Tibial nerve (tissue), 3 donors: Measurements from ENCODE around the gene MDK.

Experiments used
- CTCF ChIP-seq, 5 experiments: fragments of 200-600 bp in 3 of 5; fragments of 450-650 bp in 2 of 5; sonication (generic) in 3 of 5; IDR thresholded peaks; one replicate each; pipeline ENCODE4 v1.5.1; 2016 to 2019; ENCODE audit warnings: antibody characterized with exemption in 5 of 5, mild to moderate bottlenecking in 3 of 5, moderate library complexity in 2 of 5
- POLR2A ChIP-seq, 2 donors: fragments of 450-650 bp; IDR thresholded peaks; one replicate each; pipeline ENCODE4 v1.6.1; 2017; ENCODE audit warnings: antibody characterized with exemption in 2 of 2, mild to moderate bottlenecking in 2 of 2, moderate library complexity in 2 of 2

DNA sequence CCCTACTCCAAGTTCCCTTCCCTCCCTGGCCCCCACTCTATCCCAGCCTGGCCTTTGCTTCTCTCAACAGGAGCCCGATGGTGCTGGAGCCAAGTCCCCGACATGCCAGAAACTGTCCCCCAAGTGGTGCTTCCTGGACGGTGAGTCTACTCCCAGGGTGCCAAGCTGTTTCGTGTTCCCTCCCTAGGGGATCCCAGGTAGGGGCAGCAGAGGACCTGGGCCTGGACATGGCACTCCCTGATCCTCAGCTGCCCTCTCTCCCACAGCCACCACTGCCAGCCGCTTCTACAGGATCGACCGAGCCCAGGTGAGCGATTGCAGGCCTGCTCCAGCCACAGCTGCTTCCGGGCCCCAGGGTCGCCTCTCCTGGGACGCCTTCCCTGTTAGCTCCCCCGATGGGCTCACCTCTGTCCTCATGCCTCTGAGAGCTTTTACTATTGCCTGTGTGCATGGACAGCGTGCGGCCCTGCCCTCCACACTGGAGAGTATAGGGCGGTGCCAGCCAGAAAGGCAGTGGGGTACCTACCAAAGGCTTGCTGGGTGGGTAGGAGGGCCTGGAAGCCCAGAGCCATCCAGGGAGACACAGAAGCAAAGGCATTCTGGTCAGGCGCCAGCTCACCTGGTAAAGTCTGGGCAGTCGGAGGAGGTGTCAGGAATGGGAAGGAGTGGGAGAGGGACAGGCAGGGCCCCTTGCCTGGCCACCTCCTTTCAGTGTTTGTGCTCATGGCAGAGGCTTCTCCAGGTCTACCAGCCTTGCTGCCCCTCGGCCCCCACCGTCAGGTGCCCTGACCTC, 5.0 kb upstream of the MDK start:
- TF ChIP-seq POLR2A (IDR thresholded peaks at IDR 0.05) (no peak), CTCF (IDR thresholded peaks at IDR 0.05) (no peak)
